GM19397 (cell line): ENCODE results near the gene SEMA4G.

ENCODE experiments used
- ATAC-seq: cut with Tn5 transposase; IDR thresholded peaks from one replicate; pipeline ENCODE4 v1.9.1; 2021; ENCODE audit warnings: mild to moderate bottlenecking, moderate library complexity; ENCODE audit not compliant: unreplicated experiment

Gene SEMA4G

GRCh38 chr10:100987685-100988049 is 18.4 kb downstream of the SEMA4G start:
- ATAC-seq, result no peak

- no peak for ATAC-seq
Measured at GRCh38 chr10:100988166-100988565, 18.9 kb downstream of the SEMA4G start.

GRCh38 chr10:100989088-100989487 is 19.8 kb downstream of the SEMA4G start:
- ATAC-seq, result no peak

GRCh38 chr10:100993986-100994708 is 24.8 kb downstream of the SEMA4G start:
- no peak for ATAC-seq

GRCh38 chr10:100995181-100995580 is 25.9 kb downstream of the SEMA4G start:
- no peak for ATAC-seq

- ATAC-seq, result peak; percentile 21
Measured at GRCh38 chr10:100996678-100997359, 27.5 kb downstream of the SEMA4G start.

GRCh38 chr10:100997360-100998182 is 28.3 kb downstream of the SEMA4G start:
- ATAC-seq, result peak; percentile 29

GRCh38 chr10:100998183-100998990 is 29.1 kb downstream of the SEMA4G start:
- peak; percentile 29 for ATAC-seq

- ATAC-seq, result peak; percentile 46
Measured at GRCh38 chr10:100998991-100999741, 29.9 kb downstream of the SEMA4G start.

- no peak for ATAC-seq
Measured at GRCh38 chr10:100999742-101000126, 30.4 kb downstream of the SEMA4G start, which contains the start of gene LZTS2. Gene LZTS2, plus strand, starts transcription at chr10:100999808. Its CDS starts 2,731 bp downstream, at chr10:101002539.

- no peak for ATAC-seq
Measured at GRCh38 chr10:101000127-101000914, 31.0 kb downstream of the SEMA4G start.

GRCh38 chr10:101000915-101001658 is 31.8 kb downstream of the SEMA4G start:
- ATAC-seq, result no peak

- no peak for ATAC-seq
Measured at GRCh38 chr10:101001659-101002035, 32.3 kb downstream of the SEMA4G start.

GRCh38 chr10:101002456-101002855 is 33.2 kb downstream of the SEMA4G start:
- ATAC-seq, result no peak

- no peak for ATAC-seq
Measured at GRCh38 chr10:101003639-101004206, 34.4 kb downstream of the SEMA4G start.

- no peak for ATAC-seq
Measured at GRCh38 chr10:101005361-101005760, 36.1 kb downstream of the SEMA4G start.

- no peak for ATAC-seq
Measured at GRCh38 chr10:101005869-101006567, 36.7 kb downstream of the SEMA4G start.
